Stimulated activated memory B cell treated with anti-CD40 and anti-IgM and Interleukin-4, amounts not matched to agents 10 μg/mL and 1 μg/mL and 100 μg/mL, for 72 hours (primary cell): ENCODE results near the gene SMPD1.

Experiments used
- ATAC-seq: fragments of 150-1000 bp; cut with Tn5 transposase; 2 replicates; pipeline ENCODE4 v1.10.0; 2021
- H3K27ac Mint-ChIP-seq: one replicate; pipeline ENCODE4 v1.8.0; 2022; ENCODE audit warnings: mild to moderate bottlenecking, mixed read lengths
- H3K27me3 Mint-ChIP-seq: one replicate; pipeline ENCODE4 v1.8.0; 2022; ENCODE audit warnings: mixed read lengths
- H3K36me3 Mint-ChIP-seq: one replicate; pipeline ENCODE4 v1.8.0; 2022; ENCODE audit warnings: mixed read lengths
- H3K4me1 Mint-ChIP-seq: one replicate; pipeline ENCODE4 v1.8.0; 2022; ENCODE audit warnings: mixed read lengths
- H3K4me3 Mint-ChIP-seq: one replicate; pipeline ENCODE4 v1.8.0; 2022; ENCODE audit warnings: mild to moderate bottlenecking, moderate library complexity, mixed read lengths
- H3K9me3 Mint-ChIP-seq: one replicate; pipeline ENCODE4 v1.8.0; 2022; ENCODE audit warnings: mixed read lengths

The SMPD1 gene

GRCh38 chr11:6419009-6419631 lies 28.8 kb downstream of the SMPD1 start, which contains the start of gene APBB1:
Gene APBB1 (minus strand): TSS chr11:6419094. CDS start chr11:6411347, 7,747 bp downstream.
- H3K4me1 Mint-ChIP-seq = peaks cover 5% of the 10 kb centered on the region
- H3K36me3 Mint-ChIP-seq = no peaks in the 10 kb centered on the region
- peak; percentile 87 for ATAC-seq
- H3K9me3 Mint-ChIP-seq = no peaks in the 10 kb centered on the region
- H3K27ac Mint-ChIP-seq = no peak within 1 kb of the TSS
- peak within 1 kb of the TSS; percentile 73 for H3K4me3 Mint-ChIP-seq
- H3K27me3 Mint-ChIP-seq = peaks cover 19% of the 10 kb centered on the region

GRCh38 chr11:6420677-6421076 lies 30.4 kb downstream of the SMPD1 start:
- ATAC-seq = no peak
- Mint-ChIP-seq H3K27me3 (peaks cover 20% of the 10 kb centered on the region), H3K9me3 (no peaks in the 10 kb centered on the region), H3K4me3 (no peak overlapping the region), H3K36me3 (no peaks in the 10 kb centered on the region), H3K27ac (no peak overlapping the region), H3K4me1 (peaks cover 5% of the 10 kb centered on the region)

DNA sequence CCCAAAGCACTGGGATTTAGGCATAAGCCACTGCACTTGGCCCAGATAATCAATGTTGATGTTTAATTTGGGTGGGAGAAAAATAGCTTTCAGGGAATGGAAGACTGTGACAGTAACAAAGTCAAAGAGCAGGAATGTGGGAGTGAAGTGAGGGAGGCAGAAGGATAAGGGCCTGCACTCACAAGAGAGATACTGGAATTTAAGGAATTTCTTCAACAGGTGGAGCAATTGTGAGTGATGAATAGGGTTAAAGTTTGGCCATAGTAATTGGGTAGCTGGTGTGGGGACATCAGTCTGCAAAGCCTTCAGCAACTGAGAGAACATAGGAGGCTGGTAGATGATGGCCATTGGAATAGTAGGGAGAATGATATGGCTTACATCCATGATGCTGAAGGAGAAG lies 37.2 kb downstream of the SMPD1 start:
- H3K4me1 Mint-ChIP-seq = no peaks in the 10 kb centered on the region
- no peak overlapping the region for H3K4me3 Mint-ChIP-seq
- H3K27me3 Mint-ChIP-seq = peaks cover 12% of the 10 kb centered on the region
- H3K9me3 Mint-ChIP-seq = no peaks in the 10 kb centered on the region
- H3K36me3 Mint-ChIP-seq = no peaks in the 10 kb centered on the region
- ATAC-seq = no peak
- no peak overlapping the region for H3K27ac Mint-ChIP-seq

DNA sequence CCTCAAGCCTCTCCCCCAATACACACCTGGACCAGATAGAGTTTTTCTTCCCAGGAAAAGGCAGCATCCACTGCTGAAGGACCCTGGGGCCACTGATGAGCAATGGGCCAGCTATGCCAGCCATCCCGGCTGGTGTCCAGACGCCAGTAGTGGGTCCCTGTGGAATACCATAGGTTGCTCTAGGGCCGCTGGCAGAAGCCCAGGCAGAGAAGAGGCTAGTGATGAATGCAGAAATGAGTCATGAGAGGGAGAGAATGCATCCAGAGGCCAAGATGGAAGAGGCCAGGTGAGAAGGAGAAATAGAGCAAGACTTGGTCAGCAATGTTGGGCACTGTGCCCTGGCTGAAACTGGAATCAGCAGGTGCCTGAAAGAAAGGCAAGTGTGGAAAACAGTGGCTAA lies 41.6 kb downstream of the SMPD1 start:
- H3K27me3 Mint-ChIP-seq = peaks cover 9% of the 10 kb centered on the region
- no peaks in the 10 kb centered on the region for H3K36me3 Mint-ChIP-seq
- no peak overlapping the region for H3K27ac Mint-ChIP-seq
- H3K9me3 Mint-ChIP-seq = no peaks in the 10 kb centered on the region
- H3K4me1 Mint-ChIP-seq = peaks cover 6% of the 10 kb centered on the region
- ATAC-seq = no peak
- no peak overlapping the region for H3K4me3 Mint-ChIP-seq

GRCh38 chr11:6433998-6434660 lies 43.9 kb downstream of the SMPD1 start:
- H3K4me3 Mint-ChIP-seq = no peak overlapping the region
- peaks cover 9% of the 10 kb centered on the region for H3K27me3 Mint-ChIP-seq
- H3K27ac Mint-ChIP-seq = no peak overlapping the region
- peaks cover 6% of the 10 kb centered on the region for H3K4me1 Mint-ChIP-seq
- ATAC-seq = no peak
- no peaks in the 10 kb centered on the region for H3K36me3 Mint-ChIP-seq
- no peaks in the 10 kb centered on the region for H3K9me3 Mint-ChIP-seq

DNA sequence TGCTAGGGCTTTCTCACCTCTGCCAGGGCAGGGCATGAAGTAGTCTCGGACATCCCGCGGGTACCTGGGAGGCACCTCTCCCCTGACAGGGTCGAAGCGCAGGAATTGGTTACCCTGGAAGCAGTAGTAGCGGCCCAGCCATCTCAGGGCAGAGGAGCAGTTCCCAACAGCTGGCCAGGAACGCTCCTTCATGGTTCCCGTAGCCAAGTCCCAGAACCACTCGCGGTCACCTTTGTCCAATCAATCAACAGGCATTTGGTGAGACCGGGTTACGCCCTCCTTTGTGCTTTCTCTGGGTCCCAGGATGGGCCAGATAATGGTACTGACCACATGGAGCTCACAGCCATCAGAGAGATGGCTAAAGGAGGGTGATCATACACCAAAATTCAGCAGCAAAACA lies 47.1 kb downstream of the SMPD1 start:
- H3K36me3 Mint-ChIP-seq = no peaks in the 10 kb centered on the region
- ATAC-seq = no peak
- no peaks in the 10 kb centered on the region for H3K9me3 Mint-ChIP-seq
- peaks cover 6% of the 10 kb centered on the region for H3K4me1 Mint-ChIP-seq
- H3K4me3 Mint-ChIP-seq = no peak overlapping the region
- peaks cover 9% of the 10 kb centered on the region for H3K27me3 Mint-ChIP-seq
- H3K27ac Mint-ChIP-seq = no peak overlapping the region

DNA sequence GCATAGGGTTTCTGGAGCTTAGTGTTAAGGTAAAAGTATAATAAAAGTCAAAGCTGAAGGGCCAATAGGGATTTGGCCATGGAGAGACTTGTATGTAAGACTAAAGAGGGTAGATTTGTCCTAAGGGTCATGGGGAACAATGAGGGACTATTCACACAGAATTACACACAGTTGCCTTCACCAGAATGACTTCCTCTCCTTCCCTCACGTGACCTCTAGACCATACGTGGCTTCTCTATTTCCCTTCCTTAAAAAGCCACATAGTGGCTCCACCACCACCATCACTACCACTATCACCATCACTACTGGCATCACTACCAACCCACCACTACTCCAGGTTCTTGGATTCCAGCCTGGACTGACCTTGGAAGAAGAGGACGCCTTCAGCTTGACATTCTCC lies 47.7 kb downstream of the SMPD1 start:
- no peaks in the 10 kb centered on the region for H3K9me3 Mint-ChIP-seq
- H3K4me3 Mint-ChIP-seq = no peak overlapping the region
- no peak overlapping the region for H3K27ac Mint-ChIP-seq
- peaks cover 6% of the 10 kb centered on the region for H3K4me1 Mint-ChIP-seq
- H3K27me3 Mint-ChIP-seq = peaks cover 9% of the 10 kb centered on the region
- ATAC-seq = peak; percentile 45
- no peaks in the 10 kb centered on the region for H3K36me3 Mint-ChIP-seq

DNA sequence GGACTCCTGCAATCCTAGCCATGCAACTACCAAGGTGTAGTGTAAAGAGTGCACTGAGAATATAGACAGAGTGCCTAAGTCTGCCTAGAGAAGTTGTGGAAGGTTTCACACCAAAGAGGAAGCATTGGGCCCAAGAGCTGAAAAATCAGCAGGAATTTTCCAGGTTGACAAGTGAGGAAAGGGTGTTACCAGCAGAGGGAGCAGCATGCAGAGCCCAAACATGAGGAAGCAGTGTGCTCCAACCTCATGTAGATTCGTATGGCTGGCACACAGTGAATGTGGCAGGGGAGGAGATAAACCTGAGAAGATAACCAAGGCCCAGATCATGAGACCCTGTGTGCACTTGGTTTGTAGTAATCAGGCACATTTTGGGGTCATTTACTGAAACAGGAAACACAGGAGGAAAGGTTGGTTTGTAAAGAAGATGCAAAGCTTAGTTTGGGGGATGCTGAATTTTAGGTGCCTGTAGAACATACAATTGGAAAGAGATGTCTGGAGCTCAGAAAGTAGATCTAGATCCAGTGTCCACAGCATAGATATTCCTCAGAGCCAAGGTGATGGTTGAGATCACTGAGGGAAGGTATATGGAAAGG lies 48.8 kb downstream of the SMPD1 start:
- Mint-ChIP-seq H3K27me3 (peaks cover 2% of the 10 kb centered on the region), H3K27ac (no peak overlapping the region), H3K9me3 (no peaks in the 10 kb centered on the region), H3K4me3 (no peak overlapping the region), H3K36me3 (no peaks in the 10 kb centered on the region), H3K4me1 (peaks cover under 1% of the 10 kb centered on the region)
- no peak for ATAC-seq

- no peaks in the 10 kb centered on the region for H3K27me3 Mint-ChIP-seq
- no peak within 1 kb of the TSS for H3K27ac Mint-ChIP-seq
- H3K36me3 Mint-ChIP-seq = no peaks in the 10 kb centered on the region
- ATAC-seq = no peak
- H3K4me3 Mint-ChIP-seq = no peak within 1 kb of the TSS
- H3K4me1 Mint-ChIP-seq = no peaks in the 10 kb centered on the region
- no peaks in the 10 kb centered on the region for H3K9me3 Mint-ChIP-seq
These were observed 50.7 kb downstream of the SMPD1 start, which contains the start of gene HPX for GRCh38 chr11:6440906-6441358. Gene HPX (minus strand): TSS chr11:6440987. CDS start chr11:6440963, 24 bp downstream.

DNA sequence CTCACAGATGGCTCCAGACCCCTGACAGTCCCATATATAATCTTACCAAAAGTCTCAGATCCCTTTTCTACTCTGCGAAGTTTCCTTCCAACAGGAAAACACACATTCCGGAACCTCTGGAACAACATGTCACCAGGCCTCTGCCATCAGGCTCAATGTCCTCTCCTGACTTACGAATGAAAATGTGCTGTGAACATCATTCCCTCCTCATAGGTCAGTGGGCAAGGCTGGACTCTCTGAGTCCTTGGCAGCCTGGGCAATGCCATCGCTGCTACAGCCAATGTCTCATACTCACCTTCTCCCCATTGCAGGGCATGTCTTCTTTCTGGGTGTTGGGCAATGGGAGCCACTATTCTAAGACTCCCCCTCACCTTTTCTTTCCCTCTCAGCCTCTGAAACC lies 52.2 kb downstream of the SMPD1 start:
- H3K4me3 Mint-ChIP-seq = no peak overlapping the region
- no peaks in the 10 kb centered on the region for H3K27me3 Mint-ChIP-seq
- H3K4me1 Mint-ChIP-seq = no peaks in the 10 kb centered on the region
- no peaks in the 10 kb centered on the region for H3K36me3 Mint-ChIP-seq
- no peaks in the 10 kb centered on the region for H3K9me3 Mint-ChIP-seq
- ATAC-seq = no peak
- no peak overlapping the region for H3K27ac Mint-ChIP-seq

- Mint-ChIP-seq H3K4me3 (no peak overlapping the region), H3K36me3 (no peaks in the 10 kb centered on the region), H3K27ac (no peak overlapping the region), H3K4me1 (no peaks in the 10 kb centered on the region), H3K9me3 (no peaks in the 10 kb centered on the region), H3K27me3 (no peaks in the 10 kb centered on the region)
- ATAC-seq = peak; percentile 68
These were observed 53.2 kb downstream of the SMPD1 start for GRCh38 chr11:6443269-6444003.
